ENCODE results near the gene CUX1.
"Not testable (repeated sequence)": the region's sequence is repeated elsewhere in the genome, so short reads cannot be mapped to it uniquely, and the experiment has no call there.

CUX1 gene

GRCh38 chr7:101989101-101989500 is 171.7 kb downstream of the CUX1 start:
- no peak for DNase-seq

- no peak for DNase-seq
These were observed 173.5 kb downstream of the CUX1 start for GRCh38 chr7:101990811-101991418.

- DNase-seq, result no peak
These were observed 174.4 kb downstream of the CUX1 start for GRCh38 chr7:101991860-101992259.

- no peak for DNase-seq
These were observed 175.9 kb downstream of the CUX1 start for GRCh38 chr7:101993311-101993710.

GRCh38 chr7:101995121-101995520 is 177.7 kb downstream of the CUX1 start:
- DNase-seq, result no peak

- DNase-seq, result no peak
These were observed 178.8 kb downstream of the CUX1 start for GRCh38 chr7:101996131-101996691.

GRCh38 chr7:101996876-101997275 is 179.4 kb downstream of the CUX1 start:
- no peak for DNase-seq

GRCh38 chr7:101998029-101998905 is 180.8 kb downstream of the CUX1 start:
- DNase-seq, result no peak

GRCh38 chr7:101998906-101999240 is 181.4 kb downstream of the CUX1 start:
- no peak for DNase-seq

- DNase-seq, result no peak
These were observed 182.0 kb downstream of the CUX1 start for GRCh38 chr7:101999393-101999792.

- DNase-seq, result no peak
These were observed 182.7 kb downstream of the CUX1 start for GRCh38 chr7:102000123-102000522.

GRCh38 chr7:102004229-102004628 is 186.8 kb downstream of the CUX1 start:
- no peak for DNase-seq

GRCh38 chr7:102004848-102005247 is 187.4 kb downstream of the CUX1 start:
- DNase-seq, result no peak

GRCh38 chr7:102005933-102006480 is 188.6 kb downstream of the CUX1 start:
- no peak for DNase-seq

- DNase-seq, result no peak
These were observed 189.3 kb downstream of the CUX1 start for GRCh38 chr7:102006695-102007094.

GRCh38 chr7:102008535-102009262 is 191.3 kb downstream of the CUX1 start:
- DNase-seq, result no peak

GRCh38 chr7:102009628-102010027 is 192.2 kb downstream of the CUX1 start:
- DNase-seq, result no peak

GRCh38 chr7:102012112-102012830 is 194.8 kb downstream of the CUX1 start:
- DNase-seq, result not testable (repeated sequence)

GRCh38 chr7:102012941-102013461 is 195.6 kb downstream of the CUX1 start:
- DNase-seq, result no peak

GRCh38 chr7:102018876-102019275 is 201.4 kb downstream of the CUX1 start:
- no peak for DNase-seq

GRCh38 chr7:102019461-102019860 is 202.0 kb downstream of the CUX1 start:
- DNase-seq, result no peak
